Right hindlimb (tissue), 1 donor: ENCODE results near the gene MYO18B.

ENCODE experiments used
- DNase-seq: peaks from one replicate; pipeline ENCODE4 v3.0.0-alpha.2; 2018

MYO18B gene

DNA sequence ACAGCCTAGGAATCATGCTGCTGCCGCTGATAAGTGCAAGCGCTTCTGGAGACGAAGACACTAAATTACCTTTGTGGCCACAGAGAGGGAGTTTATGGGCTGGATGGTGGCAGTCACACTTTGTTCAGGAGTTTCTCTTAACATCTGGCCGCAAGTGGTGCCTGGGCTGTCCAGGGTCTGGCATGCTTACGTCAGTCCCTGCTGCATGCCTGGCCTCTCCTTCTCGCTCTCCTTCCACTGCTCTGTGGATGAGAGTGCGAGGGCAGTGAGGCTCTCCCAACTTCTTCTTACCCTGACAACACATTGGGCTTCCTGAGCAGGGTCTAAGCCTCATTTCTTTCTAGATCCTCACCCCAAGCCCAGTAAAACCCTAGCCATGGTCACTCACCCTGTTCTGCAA lies 266.6 kb downstream of the MYO18B start:
- DNase-seq = no peak

DNA sequence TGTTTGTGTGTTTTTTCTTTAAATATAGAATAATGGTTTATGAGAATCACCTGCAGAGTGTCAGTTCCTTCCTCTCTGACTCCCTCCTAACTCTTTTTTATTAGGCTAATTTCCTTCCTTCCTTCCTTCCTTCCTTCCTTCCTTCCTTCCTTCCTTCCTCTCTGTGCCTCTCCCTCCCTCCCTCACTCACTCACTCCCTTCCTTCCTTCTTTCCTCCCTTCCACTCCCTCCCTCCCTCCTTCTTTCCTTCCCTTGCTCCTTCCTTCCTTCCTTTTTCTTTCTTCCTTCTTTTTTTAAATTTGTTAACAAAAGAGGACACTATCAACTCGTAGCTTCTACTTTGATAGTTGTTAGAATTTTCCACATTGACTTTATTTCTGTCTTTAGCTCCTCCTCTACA lies 274.9 kb downstream of the MYO18B start:
- no peak for DNase-seq

DNA sequence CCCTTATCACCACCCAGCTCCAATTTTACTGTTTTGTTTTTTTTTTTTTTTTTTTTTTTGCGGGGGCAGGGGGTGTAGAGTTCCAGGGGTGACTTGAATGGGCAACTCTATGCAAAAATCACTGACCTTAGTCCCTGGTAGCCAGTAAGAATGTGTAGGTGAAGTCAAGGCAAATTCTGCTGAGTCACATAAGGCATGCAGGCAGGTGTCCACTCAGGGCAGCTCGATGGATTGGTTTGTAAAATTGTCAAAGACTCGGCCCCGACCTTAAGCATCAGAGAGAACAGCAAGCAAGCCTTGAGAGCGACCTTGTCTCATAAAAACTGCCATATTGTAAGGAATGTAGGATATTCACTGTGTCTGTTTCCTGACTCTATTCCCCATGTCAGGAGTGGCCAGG lies 275.9 kb downstream of the MYO18B start:
- no peak for DNase-seq

DNA sequence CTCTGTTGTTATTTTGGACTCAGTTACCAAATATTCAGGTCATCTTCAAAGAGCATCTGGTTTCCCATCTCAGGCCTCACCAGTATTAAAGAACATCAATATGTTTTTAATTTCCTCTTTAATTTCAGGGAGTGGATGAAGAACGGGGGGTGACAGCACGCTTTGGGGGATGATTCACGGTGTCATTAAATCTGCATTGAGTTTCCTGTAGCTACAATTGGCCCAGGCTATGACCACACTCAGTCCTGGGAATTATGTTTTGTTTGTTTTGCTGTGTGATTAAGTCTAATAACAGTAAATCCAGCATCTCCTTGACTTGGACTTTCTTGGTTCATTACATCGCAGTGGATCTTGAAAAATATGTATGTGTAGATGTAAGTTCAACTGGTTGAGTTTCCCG lies 277.6 kb downstream of the MYO18B start:
- DNase-seq = no peak

DNA sequence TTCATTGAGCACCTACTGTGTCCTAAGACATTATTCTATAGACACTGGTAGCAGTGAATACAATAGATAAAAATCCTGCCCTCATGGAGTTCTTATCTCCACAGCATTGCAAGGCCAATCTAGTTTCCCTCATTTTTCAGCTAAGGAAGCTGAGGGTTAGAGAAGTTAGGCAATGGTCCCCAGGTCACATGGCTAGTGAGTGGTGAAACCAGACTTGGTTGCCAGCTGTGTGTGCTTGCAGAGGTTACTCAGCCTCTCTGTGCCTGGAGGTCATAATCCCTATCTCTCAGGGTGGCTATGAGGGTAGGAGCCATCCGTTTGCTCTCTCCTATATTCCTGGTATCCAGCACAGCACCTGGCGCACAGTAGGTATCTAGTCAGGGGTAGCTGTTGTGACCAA lies 279.5 kb downstream of the MYO18B start:
- DNase-seq = no peak

- DNase-seq = no peak
Measured at GRCh38 chr22:26023104-26023775, 281.3 kb downstream of the MYO18B start.

DNA sequence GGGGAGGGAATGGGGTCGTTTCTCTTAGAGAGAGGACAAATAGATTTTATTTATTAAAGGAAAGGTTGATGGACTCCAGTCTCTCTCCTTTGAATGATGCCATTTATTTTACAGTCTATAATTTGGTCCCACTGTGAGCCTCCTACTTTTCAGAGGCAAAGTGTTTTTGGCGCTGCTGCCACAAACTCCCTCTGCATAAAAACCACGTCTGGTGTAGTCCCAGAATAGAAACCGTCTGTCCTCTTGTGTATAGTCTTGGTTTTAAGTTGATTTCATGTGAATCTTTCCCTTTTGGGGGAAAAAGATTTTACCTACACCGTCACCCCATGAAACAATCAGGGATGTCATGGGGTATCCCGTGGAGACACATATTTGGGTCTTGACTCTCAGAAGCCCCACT lies 283.6 kb downstream of the MYO18B start:
- DNase-seq = no peak

GRCh38 chr22:26027341-26027740 lies 285.4 kb downstream of the MYO18B start:
- no peak for DNase-seq

DNA sequence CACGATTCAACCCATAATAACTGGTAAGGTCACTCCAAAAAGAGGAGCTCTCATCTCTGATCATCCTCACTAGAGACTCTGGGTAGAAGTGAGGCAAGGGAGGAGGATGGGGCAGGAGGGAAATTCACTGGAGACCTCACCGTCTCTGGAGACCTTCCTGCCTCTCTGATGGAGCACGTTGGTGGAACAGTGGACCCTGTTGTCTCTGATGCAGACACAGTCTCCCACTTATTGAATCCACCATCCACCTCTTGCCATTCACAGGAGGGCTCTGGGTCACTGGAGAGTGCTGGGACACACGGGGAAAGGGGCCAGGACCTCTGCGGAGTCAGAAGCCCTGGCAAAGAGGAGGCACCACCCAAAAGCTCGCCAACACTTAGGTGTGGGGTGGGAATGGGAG lies 289.7 kb downstream of the MYO18B start:
- DNase-seq = no peak

DNA sequence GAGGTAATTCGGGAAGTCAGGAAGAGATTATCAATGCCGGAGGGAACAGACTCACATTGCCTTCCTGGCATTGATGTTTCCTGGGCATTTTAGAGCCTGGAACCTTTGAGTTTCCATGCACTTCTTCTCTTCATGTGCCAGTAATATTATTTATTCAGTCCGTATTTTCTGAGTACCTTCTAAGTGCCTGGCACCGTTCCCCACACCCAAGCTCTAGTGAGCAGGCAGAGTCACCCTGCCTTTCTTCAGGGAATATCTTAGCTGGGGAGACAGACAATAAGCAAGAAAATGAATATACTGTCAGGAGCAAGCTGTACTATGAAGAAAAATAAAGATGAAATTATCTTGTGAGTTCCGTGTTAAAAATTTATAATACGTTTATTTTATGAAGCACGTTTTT lies 291.1 kb downstream of the MYO18B start:
- DNase-seq = no peak

DNA sequence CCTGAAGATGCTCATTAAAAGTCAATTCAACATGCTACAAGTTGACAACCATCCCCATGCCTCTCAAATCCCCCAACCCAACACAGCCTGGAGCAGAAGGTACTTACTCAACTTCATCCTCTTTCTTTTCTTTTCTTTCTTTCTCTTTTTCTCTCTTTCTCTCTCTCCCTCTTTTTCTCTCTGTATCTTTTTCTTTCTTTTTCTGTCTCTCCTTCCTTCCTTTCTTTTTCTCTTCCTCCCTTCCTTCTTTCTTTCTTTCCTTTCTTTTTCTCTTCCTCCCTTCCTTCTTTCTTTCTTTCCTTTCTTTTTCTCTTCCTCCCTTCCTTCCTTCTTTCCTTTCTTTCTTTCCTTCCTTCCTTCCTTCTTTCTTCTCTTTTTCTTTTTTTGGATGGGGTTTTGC lies 291.6 kb downstream of the MYO18B start:
- no peak for DNase-seq

- DNase-seq = no peak
Measured at GRCh38 chr22:26035523-26035922, 293.5 kb downstream of the MYO18B start.

DNA sequence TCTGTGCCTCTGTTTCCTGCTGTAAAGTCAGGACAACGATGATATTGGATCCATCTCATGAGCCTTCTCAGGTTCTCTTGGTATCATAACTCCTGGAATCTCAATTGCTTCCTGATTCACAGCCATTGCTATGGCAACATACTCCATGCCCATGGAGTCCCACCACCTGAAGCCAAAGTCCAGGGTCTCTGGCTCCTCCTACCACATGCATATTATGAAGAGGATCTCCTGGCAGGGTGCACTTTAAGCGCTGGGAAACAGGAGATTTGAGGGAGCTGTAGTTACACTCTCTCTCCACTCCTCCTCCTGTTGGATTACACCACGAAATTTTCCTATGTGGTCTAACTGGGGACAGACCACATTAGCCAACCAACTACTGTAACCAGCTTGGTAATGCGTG lies 296.4 kb downstream of the MYO18B start:
- no peak for DNase-seq

DNA sequence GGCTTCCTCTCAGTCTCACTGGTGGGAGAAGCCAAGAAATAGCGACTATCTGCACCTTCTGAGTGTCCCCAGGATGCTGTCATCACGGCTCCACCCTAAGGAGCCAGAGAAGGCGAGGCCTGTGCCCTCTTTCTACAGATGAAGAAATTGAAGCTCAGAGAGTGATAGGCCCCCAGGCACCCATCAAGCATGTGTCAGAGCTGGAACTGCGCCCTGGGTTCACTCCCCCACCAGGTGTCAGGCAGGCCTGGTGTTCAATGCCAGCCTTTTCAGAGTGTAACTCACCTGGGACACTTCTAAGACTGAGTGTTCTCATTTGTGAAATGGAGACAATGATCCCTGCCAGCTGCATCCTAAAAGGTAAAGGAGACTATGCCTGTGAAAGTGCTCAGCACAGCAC lies 299.9 kb downstream of the MYO18B start:
- no peak for DNase-seq

- no peak for DNase-seq
Measured at GRCh38 chr22:26043031-26043430, 301.0 kb downstream of the MYO18B start.

DNA sequence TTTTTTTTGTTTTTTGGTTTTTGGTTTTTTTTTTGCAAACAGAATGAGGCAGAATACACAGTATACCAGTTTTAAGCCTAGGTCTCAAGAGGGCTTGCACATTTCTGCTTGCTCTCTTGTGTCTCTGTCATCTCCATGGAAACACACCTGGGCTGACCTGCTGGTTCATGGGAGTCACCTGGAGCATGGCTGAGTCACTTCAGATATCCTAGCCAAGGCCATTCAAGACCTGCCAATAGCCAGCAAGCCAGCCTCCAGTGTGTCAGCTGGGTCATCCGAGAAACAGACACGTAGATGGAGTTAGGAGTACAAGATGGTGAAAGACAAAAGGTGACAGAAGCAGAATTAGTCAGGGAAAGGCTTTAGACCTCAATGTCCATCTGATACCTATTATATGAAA lies 303.1 kb downstream of the MYO18B start:
- DNase-seq = no peak

- no peak for DNase-seq
Measured at GRCh38 chr22:26045860-26046259, 303.9 kb downstream of the MYO18B start.

- no peak for DNase-seq
Measured at GRCh38 chr22:26047516-26047915, 305.5 kb downstream of the MYO18B start.

- DNase-seq = no peak
Measured at GRCh38 chr22:26047920-26048319, 305.9 kb downstream of the MYO18B start.

DNA sequence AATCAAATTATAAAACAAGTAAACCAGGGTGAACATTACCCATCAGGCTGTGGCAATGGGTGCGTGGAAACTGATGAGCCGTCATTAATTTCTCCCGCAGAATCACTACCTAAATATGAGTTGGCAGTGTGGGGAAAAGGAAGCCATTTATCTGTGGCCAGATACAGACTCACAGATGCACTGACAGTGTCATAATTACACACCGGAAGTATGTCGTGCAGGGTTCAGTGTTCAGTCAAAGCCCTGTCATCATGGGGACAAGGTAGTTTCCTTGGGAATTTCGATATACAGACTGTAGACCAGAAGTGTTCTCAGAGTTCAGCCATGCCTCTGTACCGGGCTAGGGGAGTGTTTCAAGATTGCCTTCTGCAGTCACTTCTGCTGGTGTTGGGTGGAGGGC lies 308.1 kb downstream of the MYO18B start:
- DNase-seq = no peak

DNA sequence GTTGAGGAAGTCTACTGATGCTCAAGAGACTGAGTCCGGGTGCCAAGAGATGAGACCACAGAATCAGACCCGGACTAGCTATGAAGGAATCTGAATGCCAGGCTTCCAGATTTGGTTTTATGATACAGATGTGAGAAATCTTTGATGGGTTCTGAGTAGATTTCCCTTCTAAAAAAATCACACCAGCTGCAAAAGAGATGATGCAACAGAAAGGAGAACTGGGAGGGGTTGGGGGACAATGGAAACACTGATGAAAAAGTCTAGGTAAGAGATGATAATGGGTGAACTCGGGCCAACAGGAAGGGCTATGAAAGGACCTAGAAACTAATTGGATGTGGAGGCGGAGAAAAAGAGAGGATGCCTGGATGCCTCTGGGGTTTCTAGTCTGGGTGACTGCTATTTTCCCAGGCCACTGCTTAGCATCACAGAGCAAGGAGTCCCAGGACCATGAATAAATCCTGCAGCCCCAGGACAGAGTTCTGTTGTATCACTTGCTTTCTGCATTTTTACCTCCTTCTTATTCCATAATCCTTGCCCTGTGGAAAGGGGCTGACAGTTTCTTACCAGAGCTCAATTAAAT lies 311.8 kb downstream of the MYO18B start:
- no peak for DNase-seq

DNA sequence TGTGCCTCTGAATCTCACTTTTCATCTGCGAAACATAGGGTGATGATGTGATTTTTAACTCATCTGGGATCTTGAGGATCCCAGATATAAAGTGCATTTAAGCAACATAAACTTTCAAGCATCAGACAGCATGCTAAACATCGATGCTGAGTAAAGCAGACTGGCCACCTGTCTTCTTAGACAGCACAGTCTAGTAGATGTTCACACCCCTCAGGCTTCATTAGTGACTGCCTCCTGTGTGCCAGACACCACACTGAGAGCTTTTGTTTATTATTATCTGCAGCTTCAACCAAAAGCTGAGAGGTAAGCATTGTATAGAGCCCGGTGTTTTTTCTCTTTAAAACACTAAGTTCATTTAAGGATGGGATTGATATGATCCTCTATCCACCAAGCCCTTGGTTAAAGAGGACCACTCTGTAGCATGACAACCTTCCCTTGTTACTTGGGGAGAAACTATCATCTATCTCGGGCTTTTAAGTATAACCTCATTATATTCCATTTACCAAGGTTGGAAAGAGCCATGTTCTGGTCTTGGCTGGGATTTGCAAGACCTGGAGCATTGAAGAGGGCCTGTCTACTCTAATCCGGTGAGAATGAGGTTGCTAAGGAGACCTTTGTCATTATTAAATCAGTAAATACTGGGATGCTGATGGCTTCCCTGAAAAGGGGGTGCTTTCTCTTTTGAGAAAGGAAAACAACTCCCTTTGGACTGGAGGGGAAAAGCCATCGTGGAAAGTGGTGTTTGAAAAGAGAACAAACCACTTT lies 313.0 kb downstream of the MYO18B start:
- DNase-seq = no peak

DNA sequence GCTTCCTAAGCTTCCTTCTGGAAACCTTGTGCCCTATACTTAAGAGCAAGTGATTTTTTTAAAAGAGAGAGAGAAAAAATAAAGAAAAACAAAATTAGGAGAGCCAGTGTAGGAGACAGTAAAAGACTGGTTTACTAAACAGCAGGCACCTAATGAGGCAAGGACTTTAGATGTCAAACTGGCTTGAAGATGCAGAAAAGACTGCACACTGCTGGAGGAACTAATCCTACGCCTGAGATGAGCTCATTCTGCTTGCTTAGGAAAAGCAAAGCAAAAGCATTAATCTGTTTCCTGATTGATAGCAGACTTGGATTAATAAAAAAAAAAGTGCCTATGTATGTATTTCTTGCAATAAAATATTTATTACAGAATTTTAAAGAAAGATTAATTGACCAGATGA lies 313.7 kb downstream of the MYO18B start:
- DNase-seq = no peak

DNA sequence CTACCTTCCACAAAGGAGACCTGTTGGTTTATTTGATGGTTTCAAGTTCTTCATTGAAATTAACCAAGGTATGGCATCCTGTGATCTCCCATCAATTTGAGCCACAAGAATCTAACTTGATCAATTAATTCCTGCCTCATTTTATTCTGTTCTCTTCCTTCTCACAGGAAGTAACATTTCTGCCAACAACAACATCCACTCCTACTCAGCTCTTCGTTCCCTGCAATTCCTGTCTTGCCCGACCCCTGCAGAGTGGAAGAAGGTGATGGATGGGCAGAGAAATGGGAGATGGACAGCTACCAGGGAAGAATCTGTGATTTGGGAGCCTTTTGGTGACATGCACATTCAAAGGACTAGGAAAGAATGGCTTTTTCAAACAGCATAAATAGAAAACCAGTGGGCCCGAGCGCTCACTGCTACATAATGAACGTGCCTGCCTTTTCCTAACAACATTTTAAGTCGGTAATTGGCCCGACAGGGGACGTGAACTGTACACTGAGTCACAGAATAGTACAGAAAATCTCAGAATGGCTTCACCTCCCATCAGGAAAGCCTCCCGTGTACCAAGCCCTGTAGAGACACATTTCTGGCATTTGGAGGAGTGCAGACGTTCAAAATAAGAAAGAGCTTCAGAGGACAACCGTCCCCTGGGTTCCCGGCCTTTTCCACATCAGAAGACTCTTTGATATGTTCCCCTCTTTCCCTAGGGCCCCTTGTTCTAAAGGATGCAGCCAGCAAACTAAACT lies 314.6 kb downstream of the MYO18B start:
- no peak for DNase-seq
